NCI-H2107 (cell line): ENCODE data around the gene USP48.
"Not testable (repeated sequence)": the region's sequence is repeated elsewhere in the genome, so short reads cannot be mapped to it uniquely, and the experiment has no call there.

Experiments
- DNase-seq: peaks from one replicate; lab custom pipeline; 2025; lab: John Stamatoyannopoulos, UW

USP48 gene

DNA sequence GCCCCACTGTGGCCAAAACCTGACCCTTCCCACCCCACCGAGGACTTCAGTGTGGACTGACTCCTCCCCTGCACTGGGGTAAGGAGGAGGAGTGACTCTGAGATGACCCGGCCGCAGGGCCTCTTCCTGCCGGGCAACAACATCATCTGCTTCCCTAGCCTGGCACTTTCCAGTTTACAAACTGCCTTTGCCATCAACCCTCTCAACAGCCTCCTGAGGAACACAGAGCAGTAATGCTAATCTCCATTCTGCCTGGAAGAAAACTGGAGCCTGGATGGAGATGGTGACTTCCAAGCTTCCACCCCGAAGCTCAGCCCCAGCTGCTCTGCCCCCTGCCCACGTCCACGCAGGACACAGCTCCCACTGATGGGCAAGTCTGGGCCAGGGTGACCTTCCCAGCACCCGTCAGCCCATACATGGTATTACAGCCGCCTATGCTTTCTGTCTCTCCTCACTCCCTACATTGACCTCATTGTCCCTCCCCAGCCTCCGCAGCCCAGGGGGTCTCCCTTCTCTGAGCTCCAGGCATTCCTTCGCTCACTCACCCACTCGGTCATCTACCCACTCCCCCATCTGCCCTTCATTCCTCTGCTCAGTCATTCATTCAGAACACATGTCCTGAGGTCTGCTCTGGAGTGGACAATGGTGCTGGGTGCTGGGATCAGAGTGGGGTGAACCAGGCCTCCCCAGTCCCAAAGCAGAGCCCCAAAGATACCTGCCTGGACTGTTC lies 148.0 kb downstream of the USP48 start:
- no peak for DNase-seq

DNA sequence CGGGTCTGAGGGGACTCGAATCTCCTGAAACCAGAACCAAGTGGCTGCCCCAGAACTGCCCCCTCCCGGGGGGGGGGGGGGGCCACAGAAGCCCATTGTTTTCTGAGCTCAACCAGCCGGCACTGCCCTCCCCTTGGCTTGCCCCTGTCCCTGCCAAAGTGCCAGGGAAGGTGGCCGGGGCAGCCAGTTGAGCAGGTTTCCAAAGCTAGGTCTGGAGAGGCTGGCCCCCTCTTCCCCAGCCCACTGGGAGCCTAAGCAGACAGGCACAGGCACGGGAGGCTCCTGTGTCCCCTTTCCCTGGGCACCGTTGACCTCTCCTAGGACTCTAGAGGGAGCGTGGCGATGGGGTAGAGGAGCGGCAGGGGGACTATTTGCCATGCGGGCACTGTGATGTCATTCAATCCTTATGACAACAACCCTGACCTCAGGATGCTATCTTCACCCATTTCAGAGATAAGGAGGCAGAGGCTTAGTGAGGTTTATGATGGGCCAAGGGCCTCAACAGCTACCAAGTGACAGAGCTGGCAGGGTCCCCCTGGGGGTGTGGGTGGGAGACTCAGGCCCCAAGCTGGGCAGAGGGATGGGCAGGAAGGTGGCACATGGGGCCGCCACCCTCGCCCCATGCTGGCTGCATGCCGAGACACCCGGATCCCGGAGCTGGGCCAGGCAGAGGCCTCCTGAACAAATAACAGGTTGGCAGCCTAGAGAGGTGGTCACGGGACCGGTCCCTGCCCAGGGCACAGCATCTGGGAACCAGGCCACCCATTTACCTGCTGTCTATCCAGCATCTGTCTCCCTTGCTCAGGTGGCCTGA lies 148.8 kb downstream of the USP48 start:
- no peak for DNase-seq

DNA sequence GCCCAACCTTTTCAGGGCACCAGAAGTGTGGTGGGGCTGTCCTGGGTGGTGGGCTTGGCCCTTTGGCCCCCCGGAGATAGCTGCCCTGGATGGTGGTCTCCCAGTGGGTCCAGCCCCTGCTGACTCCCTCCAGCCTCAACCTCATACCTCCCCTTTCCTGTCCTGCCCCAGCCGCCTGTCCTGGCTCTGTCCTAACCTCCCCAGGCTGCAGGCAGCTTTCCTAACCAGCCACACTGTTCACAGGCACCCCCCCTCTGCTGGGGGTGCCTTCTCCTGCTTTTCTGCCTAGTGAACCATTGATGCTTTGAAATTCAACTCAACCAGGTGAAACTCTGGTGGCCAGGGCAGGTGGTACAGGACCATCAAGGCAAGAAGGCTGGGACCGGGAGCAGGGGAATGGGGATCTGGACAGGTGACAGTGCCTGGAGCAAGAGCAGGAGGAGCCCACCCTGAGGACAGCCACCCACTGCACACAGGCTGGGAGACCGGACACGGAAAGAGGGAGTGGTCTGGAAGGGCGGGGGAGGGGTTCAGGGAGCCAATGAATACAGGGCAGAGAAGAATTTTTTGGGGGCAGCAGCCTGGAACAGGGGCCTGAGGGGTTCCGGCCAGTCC lies 149.7 kb downstream of the USP48 start:
- DNase-seq: no peak

DNA sequence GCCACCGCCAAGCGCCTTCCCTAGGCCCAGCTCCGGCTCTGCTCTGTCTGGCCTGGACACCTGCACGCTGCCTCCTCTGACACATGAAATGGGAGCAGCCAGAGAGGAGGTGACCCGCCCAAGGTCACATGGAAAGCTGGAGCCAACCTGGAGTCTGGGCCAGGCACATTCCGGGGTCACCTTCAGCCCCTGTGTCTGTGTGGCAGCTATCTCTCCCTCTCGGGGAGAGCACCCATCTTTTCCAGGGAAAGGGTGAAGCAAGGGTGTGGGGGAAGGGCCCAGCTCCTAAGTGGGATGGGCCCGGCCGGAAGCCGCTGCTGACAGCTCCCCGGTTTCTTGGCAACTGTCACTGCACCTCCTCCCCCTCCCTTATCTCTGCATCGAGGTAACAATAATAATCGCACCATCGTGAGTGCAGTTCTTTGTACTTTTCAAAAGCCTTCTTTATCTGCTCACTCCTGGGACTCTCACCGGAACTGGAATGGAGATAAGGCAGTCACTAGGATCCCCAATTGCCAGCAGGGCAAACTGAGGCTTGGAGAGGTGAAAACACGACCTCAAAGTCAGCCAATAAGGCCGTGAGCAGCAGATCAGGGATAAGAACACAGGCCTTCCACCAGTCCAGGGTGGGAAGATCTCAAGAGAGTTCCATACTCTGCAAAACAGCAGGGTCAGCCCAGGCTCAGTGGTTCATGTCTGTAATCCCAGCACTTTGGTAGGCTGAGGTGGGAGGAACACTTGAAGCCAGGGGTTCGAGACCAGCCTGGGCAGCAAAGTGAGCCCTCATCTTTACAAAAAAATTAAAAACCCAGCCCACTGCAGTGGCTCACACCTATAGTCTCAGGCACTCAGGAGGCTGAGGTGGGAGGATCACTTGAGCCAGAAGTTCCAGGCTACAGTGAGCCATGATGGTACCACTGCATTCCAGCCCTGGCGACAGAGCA lies 150.7 kb downstream of the USP48 start:
- no peak for DNase-seq

- DNase-seq: not testable (repeated sequence)
Measured at GRCh38 chr1:21631590-21631943, 151.4 kb downstream of the USP48 start.

- no peak for DNase-seq
Measured at GRCh38 chr1:21630571-21631343, 152.2 kb downstream of the USP48 start.

DNA sequence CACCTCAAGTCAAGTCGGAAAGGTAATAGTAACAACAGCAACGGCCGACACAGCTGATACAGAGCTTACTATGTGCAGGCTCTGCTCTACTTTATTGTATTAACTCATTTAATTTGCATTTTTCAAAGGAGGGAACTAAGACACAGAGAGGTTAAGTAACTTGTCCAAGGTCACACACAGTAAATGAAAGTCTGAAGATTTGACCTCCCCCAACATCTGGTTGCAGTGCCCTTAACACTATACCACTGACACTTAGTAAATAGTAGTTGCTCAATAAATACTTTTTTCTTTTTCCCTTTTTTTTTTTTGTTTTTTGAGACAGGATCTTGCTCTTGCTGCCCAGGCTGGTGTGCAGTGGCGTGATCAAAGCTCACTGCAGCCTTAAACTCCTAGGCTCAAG lies 153.0 kb downstream of the USP48 start:
- DNase-seq: no peak

DNA sequence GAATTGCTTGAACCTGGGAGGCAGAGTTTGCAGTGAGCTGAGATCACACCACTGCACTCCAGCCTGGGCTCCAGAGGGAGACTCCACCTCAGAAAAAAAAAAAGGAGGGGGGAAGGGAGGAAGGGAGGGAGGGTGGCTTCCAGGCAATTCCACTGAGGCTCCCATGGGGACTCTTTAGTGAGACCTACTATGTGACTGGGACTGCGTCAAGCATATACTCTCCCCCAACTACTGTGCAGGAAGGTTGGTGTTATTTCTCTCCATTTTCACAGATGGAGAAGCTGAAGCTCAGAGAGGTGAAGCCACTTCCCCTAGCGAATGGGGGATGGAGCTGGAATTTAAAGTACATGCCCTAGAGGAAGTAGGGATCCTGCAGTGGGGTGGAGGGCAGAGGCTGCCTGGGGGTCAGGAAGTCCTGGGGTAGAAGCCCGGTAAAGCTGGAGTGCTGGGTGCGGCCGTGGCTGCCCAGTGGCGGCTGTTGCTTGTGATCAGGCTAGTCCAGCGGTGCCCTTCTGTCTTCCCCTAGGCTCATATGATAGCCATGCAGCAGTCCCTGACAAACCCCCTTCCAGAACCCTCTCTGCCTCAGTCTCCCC lies 154.1 kb downstream of the USP48 start:
- DNase-seq: no peak
